SK-N-SH treated with all-trans-retinoic acid at 6 μM for 48 hours (cell line): ENCODE data around the gene FCF1.

Experiments used
- ARNTL ChIP-seq: fragments of 450-650 bp; formaldehyde crosslinking; IDR thresholded peaks from 2 replicates; pipeline ENCODE4 v1.5.0; 2020; ENCODE audit warnings: low read depth, mild to moderate bottlenecking, moderate library complexity, borderline replicate concordance
- BACH2 ChIP-seq: fragments of 250-450 bp; sonication (Bioruptor Pico); IDR thresholded peaks from 2 replicates; pipeline ENCODE4 v1.9.0; 2021; ENCODE audit warnings: mild to moderate bottlenecking, borderline replicate concordance
- CREB5 ChIP-seq: fragments of 250-450 bp; sonication (Bioruptor Pico); IDR thresholded peaks from 2 replicates; pipeline ENCODE4 v1.5.1; 2020; ENCODE audit warnings: low read depth, mild to moderate bottlenecking, moderate library complexity
- CSDC2 ChIP-seq: fragments of 250-450 bp; sonication (Bioruptor Pico); IDR thresholded peaks from 2 replicates; pipeline ENCODE4 v1.5.0; 2020; ENCODE audit warnings: mild to moderate bottlenecking, moderate library complexity
- CSRNP3 ChIP-seq: fragments of 250-450 bp; sonication (Bioruptor Pico); IDR thresholded peaks from 2 replicates; pipeline ENCODE4 v1.5.1; 2021; ENCODE audit warnings: mild to moderate bottlenecking, moderate library complexity
- PATZ1 ChIP-seq: fragments of 250-450 bp; sonication (Bioruptor Pico); IDR thresholded peaks from 2 replicates; pipeline ENCODE4 v1.8.0; 2020; ENCODE audit warnings: mild to moderate bottlenecking, moderate library complexity, borderline replicate concordance
- RARB ChIP-seq: fragments of 250-450 bp; sonication (Bioruptor Pico); IDR thresholded peaks from 2 replicates; pipeline ENCODE4 v1.8.0; 2021; ENCODE audit warnings: mild to moderate bottlenecking, moderate library complexity
- TCF4 ChIP-seq: fragments of 250-450 bp; sonication (Bioruptor Pico); IDR thresholded peaks from 2 replicates; pipeline ENCODE4 v1.8.0; 2021; ENCODE audit warnings: mild to moderate bottlenecking, moderate library complexity, borderline replicate concordance
- TOX ChIP-seq: fragments of 250-450 bp; sonication (Bioruptor Pico); IDR thresholded peaks from 2 replicates; pipeline ENCODE4 v1.8.0; 2021; ENCODE audit warnings: mild to moderate bottlenecking, moderate library complexity, borderline replicate concordance
- ZFP3 ChIP-seq: fragments of 250-450 bp; sonication (Bioruptor Pico); IDR thresholded peaks from 2 replicates; pipeline ENCODE4 v1.5.0; 2020; ENCODE audit warnings: mild to moderate bottlenecking, moderate library complexity
- ZFP30 ChIP-seq: fragments of 450-650 bp; formaldehyde crosslinking; IDR thresholded peaks from 2 replicates; pipeline ENCODE4 v1.5.0; 2022; ENCODE audit warnings: mild to moderate bottlenecking, moderate library complexity

GRCh38 chr14:74765721-74766120 lies 52.8 kb downstream of the FCF1 start:
- TF ChIP-seq CSDC2: no peak
- TF ChIP-seq ZFP3 (CRISPR knock-in tag): no peak
- no peak for TF ChIP-seq PATZ1 (CRISPR knock-in tag)
- TF ChIP-seq CSRNP3 (CRISPR knock-in tag): no peak
- TF ChIP-seq TCF4: no peak
- no peak for TF ChIP-seq RARB
- TF ChIP-seq ARNTL (CRISPR knock-in tag): no peak
- TF ChIP-seq TOX (CRISPR knock-in tag): no peak
- no peak for TF ChIP-seq ZFP30 (CRISPR knock-in tag)
- TF ChIP-seq BACH2 (CRISPR knock-in tag): no peak
- no peak for TF ChIP-seq CREB5 (CRISPR knock-in tag)
